GM18508 (cell line): ENCODE data around the gene RLN1.
"Not testable (repeated sequence)": the region's sequence is repeated elsewhere in the genome, so short reads cannot be mapped to it uniquely, and the experiment has no call there.

Experiments used
- ATAC-seq: cut with Tn5 transposase; IDR thresholded peaks from one replicate; pipeline ENCODE4 v1.9.1; 2021; ENCODE audit warnings: moderate number of reproducible peaks; ENCODE audit not compliant: insufficient read depth, unreplicated experiment

The RLN1 gene

GRCh38 chr9:5326893-5327548 is 12.7 kb downstream of the RLN1 start:
- ATAC-seq = no peak

GRCh38 chr9:5326187-5326586 is 13.5 kb downstream of the RLN1 start:
- ATAC-seq = no peak

DNA sequence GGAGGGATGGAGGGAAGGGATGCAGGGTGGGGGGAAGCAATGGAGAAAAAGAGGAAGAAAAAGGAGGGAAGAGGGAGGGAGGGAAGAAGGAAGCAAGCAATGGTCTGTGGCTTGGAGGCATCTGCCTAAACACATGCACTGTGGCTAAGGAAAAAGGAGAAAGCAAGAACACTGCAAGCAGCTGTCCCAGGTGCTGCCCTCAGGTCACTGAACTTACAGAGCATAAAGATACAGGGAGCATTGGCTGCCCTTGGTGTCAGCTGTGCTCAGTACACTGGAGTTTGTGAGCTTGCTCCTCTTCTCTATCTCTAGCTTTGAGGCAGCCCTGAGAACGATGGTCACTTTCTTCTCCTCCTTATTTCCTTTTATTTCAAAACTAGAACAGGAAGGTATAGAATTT is 18.1 kb downstream of the RLN1 start:
- ATAC-seq = not testable (repeated sequence)

GRCh38 chr9:5321058-5321457 is 18.6 kb downstream of the RLN1 start:
- no peak for ATAC-seq

- ATAC-seq = not testable (repeated sequence)
Measured at GRCh38 chr9:5316406-5316805, 23.3 kb downstream of the RLN1 start.

DNA sequence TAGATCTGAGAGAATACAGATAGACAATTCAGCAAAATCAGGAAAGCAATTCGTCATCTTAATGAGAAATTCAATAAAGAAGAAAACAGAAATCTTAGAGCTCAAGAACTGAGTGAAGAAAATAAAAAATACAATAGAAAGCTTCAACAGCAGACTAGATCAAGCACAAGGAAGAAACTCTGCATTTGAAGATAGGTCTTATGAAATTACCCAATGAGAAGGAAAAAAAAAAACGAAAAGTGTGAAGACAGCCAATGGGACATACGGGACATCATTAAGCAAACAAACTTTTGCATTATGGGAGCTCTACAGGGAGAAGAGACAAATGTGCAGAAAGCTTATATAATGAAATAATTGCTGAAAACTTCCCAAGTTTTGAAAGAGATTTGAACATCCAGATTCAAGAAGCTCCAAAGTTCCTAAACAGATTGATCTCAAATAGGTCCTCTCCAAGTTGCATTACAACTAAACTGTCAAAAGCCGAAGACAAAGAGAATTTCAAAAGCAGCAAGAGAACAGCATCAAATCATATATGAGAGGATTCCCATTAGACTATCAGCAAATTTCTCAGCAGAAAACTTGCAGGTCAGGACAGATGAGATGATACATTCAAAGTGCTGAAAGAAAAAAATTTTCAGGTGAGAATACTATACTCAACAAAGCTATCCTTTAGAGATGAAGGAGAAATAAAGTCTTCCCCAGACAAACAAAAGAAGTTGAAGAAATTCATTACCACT is 24.3 kb downstream of the RLN1 start:
- ATAC-seq = no peak

DNA sequence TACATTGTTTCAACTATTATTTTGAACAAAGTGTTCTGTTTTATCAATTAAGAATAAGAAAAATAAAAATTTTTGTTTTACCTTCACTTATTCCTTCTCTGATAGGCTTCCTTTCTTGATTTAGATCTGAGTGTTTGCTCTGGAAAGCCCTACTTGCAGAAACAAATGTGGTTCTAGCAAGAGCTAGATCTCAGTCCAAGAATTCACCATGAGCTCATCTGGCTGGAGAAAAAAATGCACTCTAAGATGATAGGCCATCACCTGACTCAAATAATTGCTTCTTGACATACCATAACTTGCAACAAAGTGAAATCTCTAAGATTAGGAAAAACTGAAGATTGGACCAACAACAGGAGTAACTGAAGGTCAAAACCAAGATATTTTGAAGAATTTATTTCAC is 28.8 kb downstream of the RLN1 start:
- no peak for ATAC-seq

DNA sequence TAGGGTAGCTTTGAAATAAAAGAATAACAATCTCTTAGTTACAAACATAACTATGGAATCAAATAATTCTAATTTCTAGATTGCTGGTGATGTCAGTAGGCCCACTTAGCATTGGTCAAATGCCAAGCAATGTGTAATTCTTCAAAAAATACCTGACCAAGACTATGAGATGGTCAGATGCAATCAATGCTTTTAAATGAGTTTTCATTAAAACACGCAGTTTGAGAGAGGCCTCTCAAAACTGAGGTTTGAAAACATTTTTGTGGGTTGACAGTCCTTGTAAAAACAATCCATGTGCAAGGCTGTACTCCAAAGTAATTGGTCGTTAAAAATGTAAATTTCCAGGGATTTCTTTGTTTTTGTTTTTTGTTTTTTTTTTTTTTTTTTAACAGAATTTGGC is 33.9 kb downstream of the RLN1 start:
- ATAC-seq = no peak

DNA sequence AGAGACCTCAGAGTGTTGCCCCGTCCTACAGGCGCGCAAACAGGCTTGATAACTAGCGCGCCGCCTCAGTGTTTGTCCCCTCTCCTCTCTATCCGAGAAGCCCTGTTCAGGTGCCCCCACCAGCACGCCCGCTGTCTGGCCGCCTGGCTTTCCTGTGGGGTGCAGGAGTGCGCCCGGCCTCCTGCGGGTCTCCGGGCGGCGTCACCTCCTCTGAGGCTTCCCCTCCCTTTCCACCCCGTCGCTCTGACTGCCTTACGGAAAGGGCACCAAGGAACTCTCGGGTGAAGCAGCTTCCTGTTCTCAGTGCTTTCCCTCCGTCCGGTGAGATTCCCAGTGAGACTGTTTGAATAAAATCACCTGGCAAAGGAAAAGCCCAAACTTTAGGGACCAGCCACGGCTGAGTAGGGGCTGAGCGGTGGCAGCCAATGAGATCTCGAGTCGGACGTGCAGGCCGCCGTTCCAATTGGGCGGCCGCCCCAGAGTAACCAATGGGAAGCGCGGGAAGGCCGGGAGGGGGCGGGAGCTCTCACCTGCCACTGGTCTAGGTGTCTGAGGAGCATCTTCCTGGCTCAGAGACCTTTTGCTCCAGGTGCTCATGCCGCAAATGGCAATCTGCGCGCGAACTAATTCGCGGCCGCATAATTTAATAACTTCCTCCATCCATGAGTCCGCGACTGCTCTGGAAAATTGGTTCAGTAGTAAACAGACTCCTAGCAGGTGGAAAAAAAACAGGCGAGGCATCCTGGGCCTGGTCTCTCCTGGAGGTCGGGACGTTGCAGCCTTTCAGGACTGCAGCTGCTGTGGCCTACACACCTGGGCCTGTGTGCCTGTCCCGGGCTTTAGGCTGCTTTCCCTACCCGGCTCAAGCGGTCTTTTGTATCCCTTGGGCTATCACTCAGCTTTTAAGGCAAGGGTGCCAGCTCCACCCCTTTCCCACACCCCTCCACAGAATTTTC is 35.6 kb downstream of the RLN1 start, which contains the start of gene RLN2:
TSS of gene RLN2 (minus strand) at position 877 of the 956 bp plus-strand sequence. CDS start at position 741, 136 bp downstream.
- peak; percentile 79 for ATAC-seq

DNA sequence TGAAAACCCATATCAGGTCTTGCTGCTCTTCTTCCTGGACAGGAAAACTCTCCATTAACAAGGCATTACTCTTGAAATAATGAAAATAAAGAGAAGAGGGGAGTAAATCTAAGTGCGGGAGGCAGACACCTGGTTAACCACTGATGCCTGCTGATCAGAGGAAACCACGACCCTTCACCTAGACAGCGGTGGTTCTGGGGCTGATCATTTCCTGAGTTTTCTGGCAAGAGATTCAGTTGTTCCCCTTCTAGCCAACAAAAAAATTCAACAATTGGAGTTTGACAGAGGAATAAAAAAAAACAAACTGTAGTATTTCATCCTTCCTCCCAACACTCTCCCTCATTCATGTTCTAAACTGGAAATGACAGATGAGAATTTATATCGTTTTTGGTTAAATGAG is 38.1 kb downstream of the RLN1 start:
- no peak for ATAC-seq

GRCh38 chr9:5292141-5292540 is 47.5 kb downstream of the RLN1 start:
- no peak for ATAC-seq

- ATAC-seq = no peak
Measured at GRCh38 chr9:5288591-5288990, 51.1 kb downstream of the RLN1 start.

DNA sequence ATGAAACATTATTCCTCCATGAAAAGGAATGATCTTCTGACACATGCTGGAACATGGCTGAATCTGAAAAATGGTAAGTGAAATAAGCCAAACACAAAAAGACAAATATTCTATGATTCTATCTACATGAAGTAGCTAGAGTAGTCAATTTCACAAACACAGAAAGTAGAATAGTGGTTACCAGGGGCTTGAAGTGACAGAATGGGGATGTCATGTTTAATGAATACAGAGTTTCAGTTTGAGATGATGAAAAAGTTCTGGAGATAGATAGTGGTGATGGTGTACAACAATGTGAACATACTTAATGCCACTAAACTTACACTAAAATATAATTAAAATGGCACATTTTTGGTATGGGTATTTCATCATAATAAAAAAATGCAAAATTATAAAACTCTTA is 53.4 kb downstream of the RLN1 start:
- no peak for ATAC-seq
